Progenitor cell of endocrine pancreas (in vitro differentiated cells): ENCODE data around the gene COBL. TPM values are rescaled to one million over a fixed set of nuclear protein-coding genes. Genes with fewer than 3 reads are reported as not detected.

Experiments used
- DNase-seq: peaks from one replicate; pipeline ENCODE4 v3.0.0; 2021; ENCODE audit warnings: low spot score; ENCODE audit not compliant: unreplicated experiment
- H3K27ac Mint-ChIP-seq: 2 replicates; pipeline ENCODE4 v1.8.0; 2021; ENCODE audit warnings: mild to moderate bottlenecking, moderate library complexity, mixed read lengths
- H3K27me3 Mint-ChIP-seq: 2 replicates; pipeline ENCODE4 v1.8.0; 2021; ENCODE audit warnings: mixed read lengths
- H3K36me3 Mint-ChIP-seq: 2 replicates; pipeline ENCODE4 v1.8.0; 2022; ENCODE audit warnings: mixed read lengths; ENCODE audit not compliant: insufficient read depth
- H3K4me1 Mint-ChIP-seq: 2 replicates; pipeline ENCODE4 v1.8.0; 2021; ENCODE audit warnings: low read depth, mixed read lengths
- H3K4me3 Mint-ChIP-seq: 2 replicates; pipeline ENCODE4 v1.8.0; 2021; ENCODE audit warnings: low read depth, mild to moderate bottlenecking, moderate library complexity, mixed read lengths
- H3K9me3 Mint-ChIP-seq: 2 replicates; pipeline ENCODE4 v1.8.0; 2021; ENCODE audit warnings: low read depth, mixed read lengths
- total RNA-seq: library from RNA; stranded (reverse); gene quantifications from 2 replicates; pipeline ENCODE4 v1.2.1, GENCODE V29; 2021
- TF ChIP-seq, protein P1 (sequence below): fragments of 200-600 bp; sonication (generic); IDR thresholded peaks from one replicate; pipeline ENCODE4 v1.5.0; 2021; ENCODE audit warnings: antibody characterized with exemption, mild to moderate bottlenecking; ENCODE audit not compliant: unreplicated experiment

The COBL gene
- total RNA-seq, 1 donor from 2014 or later: 21.3 TPM

DNA sequence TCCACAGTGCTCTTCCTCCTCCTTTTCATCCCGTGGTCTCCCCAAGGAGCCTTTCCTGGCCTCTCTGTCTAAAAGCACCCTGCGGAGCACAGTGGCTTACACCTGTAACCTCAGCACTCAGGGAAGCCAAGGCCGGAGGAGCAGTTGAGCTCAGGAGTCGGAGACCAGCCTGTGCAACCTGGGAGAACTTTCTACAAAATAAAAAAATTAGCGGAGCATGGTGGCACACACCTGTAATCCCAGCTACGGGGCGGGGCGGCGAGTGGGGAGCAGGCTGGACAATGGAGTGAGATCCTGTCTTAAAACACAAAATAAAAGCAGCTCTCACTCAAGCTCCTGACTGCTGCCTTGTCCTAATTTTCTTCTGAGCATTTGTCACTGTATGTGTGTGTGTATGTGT lies 1.4 kb upstream of the COBL start:
- peaks cover 23% of the 10 kb centered on the region for H3K27me3 Mint-ChIP-seq
- TF ChIP-seq, protein P1, sequence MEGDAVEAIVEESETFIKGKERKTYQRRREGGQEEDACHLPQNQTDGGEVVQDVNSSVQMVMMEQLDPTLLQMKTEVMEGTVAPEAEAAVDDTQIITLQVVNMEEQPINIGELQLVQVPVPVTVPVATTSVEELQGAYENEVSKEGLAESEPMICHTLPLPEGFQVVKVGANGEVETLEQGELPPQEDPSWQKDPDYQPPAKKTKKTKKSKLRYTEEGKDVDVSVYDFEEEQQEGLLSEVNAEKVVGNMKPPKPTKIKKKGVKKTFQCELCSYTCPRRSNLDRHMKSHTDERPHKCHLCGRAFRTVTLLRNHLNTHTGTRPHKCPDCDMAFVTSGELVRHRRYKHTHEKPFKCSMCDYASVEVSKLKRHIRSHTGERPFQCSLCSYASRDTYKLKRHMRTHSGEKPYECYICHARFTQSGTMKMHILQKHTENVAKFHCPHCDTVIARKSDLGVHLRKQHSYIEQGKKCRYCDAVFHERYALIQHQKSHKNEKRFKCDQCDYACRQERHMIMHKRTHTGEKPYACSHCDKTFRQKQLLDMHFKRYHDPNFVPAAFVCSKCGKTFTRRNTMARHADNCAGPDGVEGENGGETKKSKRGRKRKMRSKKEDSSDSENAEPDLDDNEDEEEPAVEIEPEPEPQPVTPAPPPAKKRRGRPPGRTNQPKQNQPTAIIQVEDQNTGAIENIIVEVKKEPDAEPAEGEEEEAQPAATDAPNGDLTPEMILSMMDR: no peak
- no peaks in the 10 kb centered on the region for H3K9me3 Mint-ChIP-seq

GRCh38 chr7:51317582-51317910 lies 937 bp upstream of the COBL start:
- Mint-ChIP-seq H3K36me3 (no peaks in the 10 kb centered on the region), H3K27ac (peak overlapping the region; percentile 77), H3K9me3 (no peaks in the 10 kb centered on the region), H3K4me1 (peaks cover 33% of the 10 kb centered on the region), H3K4me3 (peak overlapping the region; percentile 76), H3K27me3 (peaks cover 23% of the 10 kb centered on the region)
- TF ChIP-seq, protein P1: no peak
- no peak for DNase-seq

More for the DNA sequence above, 1.4 kb upstream of the COBL start:
- peak overlapping the region; percentile 77 for H3K27ac Mint-ChIP-seq
- peaks cover 31% of the 10 kb centered on the region for H3K4me1 Mint-ChIP-seq
- no peak for DNase-seq
- no peaks in the 10 kb centered on the region for H3K36me3 Mint-ChIP-seq
- peak overlapping the region; percentile 76 for H3K4me3 Mint-ChIP-seq

- Mint-ChIP-seq H3K9me3 (no peaks in the 10 kb centered on the region), H3K27ac (peak overlapping the region; percentile 96), H3K27me3 (peaks cover 23% of the 10 kb centered on the region), H3K36me3 (no peaks in the 10 kb centered on the region), H3K4me1 (peaks cover 34% of the 10 kb centered on the region), H3K4me3 (peak overlapping the region; percentile 90)
- peak; percentile 41 for DNase-seq
- TF ChIP-seq, protein P1: peak; percentile 42
These were observed 345 bp downstream of the COBL start for GRCh38 chr7:51316262-51316665.

DNA sequence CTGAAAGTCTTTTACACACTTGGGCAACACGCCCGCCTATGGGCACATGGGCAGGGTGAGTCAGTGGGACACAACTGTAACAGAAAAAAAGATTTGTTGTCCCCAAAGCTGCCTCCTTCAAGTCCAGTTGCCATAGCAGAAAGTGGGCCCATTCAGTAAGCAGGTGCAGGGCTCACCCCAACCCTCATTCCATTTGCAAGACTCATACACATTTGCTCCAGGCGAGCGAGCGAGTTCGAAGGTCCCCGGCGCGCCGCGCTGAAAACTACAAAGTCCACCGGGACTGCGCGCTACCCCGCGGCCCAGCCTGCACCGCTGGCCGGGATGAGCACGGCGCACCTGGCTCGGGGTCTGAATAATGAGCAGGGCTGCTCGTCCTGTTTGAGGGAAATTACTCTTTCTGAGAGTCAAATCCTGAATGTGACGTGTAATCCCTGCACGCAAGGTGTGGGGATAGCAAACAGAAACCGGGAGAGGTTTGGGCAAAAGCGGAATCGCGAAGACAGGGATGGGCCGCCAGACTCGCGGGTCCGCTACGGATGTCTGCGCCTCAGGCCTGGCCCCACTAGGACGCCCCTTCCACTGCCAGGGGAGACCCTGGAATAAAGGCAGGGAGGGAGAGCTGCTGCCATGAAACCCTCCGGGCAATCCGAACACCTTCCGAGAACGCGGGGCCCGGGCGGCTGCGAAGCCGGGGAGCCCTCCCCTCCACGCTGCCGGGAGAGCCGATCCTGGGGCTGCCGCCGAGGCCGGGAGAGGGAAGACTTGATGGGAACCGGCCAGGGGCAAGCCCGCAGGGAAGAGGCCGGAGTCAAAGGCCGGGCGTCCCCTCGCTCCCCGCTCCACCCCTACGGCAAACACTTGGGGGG lies 982 bp downstream of the COBL start:
- TF ChIP-seq, protein P1: no peak
- peak overlapping the region; percentile 90 for H3K4me3 Mint-ChIP-seq
- DNase-seq: peak; percentile 29
- H3K9me3 Mint-ChIP-seq: no peaks in the 10 kb centered on the region
- H3K27ac Mint-ChIP-seq: peak overlapping the region; percentile 96
- no peaks in the 10 kb centered on the region for H3K36me3 Mint-ChIP-seq
- H3K27me3 Mint-ChIP-seq: peaks cover 20% of the 10 kb centered on the region
- peaks cover 34% of the 10 kb centered on the region for H3K4me1 Mint-ChIP-seq

DNA sequence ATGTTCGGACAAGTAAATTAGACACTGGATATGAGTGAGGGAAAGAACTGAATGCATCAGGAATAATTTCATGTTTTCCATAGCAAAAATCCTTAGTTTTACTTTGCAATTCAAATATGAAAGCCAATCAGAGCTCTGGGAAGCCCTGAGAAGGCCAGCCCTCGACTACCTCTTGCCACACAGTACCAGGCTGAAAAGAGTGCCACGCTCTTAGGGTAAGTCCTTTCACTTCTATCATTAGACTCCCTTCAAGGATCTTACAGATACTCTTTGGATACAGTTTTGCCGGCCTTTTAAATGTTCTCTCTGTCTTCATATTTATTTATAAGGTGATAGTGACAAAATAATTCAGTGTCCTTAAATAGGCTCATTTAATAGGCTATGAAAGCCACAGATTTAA lies 1.9 kb downstream of the COBL start:
- Mint-ChIP-seq H3K4me3 (peak overlapping the region; percentile 90), H3K27me3 (peaks cover 21% of the 10 kb centered on the region), H3K9me3 (no peaks in the 10 kb centered on the region), H3K36me3 (no peaks in the 10 kb centered on the region), H3K27ac (peak overlapping the region; percentile 96), H3K4me1 (peaks cover 34% of the 10 kb centered on the region)
- DNase-seq: no peak
- TF ChIP-seq, protein P1: no peak
